HG03520 (cell line): Measurements from ENCODE around the gene CRKL.
"Not testable (repeated sequence)": the region's sequence is repeated elsewhere in the genome, so short reads cannot be mapped to it uniquely, and the experiment has no call there.

Experiments used
- ATAC-seq: cut with Tn5 transposase; IDR thresholded peaks from one replicate; pipeline ENCODE4 v1.9.1; 2021; ENCODE audit warnings: mild to moderate bottlenecking, moderate library complexity; ENCODE audit not compliant: unreplicated experiment

The CRKL gene

GRCh38 chr22:20931126-20931654 lies 14.0 kb downstream of the CRKL start:
- ATAC-seq, result no peak

- no peak for ATAC-seq
Measured at GRCh38 chr22:20933910-20934309, 16.7 kb downstream of the CRKL start.

- not testable (repeated sequence) for ATAC-seq
Measured at GRCh38 chr22:20935049-20935448, 17.8 kb downstream of the CRKL start.

- not testable (repeated sequence) for ATAC-seq
Measured at GRCh38 chr22:20935780-20936539, 18.8 kb downstream of the CRKL start.

- ATAC-seq, result no peak
Measured at GRCh38 chr22:20937031-20937793, 20.0 kb downstream of the CRKL start.

GRCh38 chr22:20937794-20938671 lies 20.8 kb downstream of the CRKL start:
- no peak for ATAC-seq

GRCh38 chr22:20939457-20940185 lies 22.4 kb downstream of the CRKL start:
- ATAC-seq, result not testable (repeated sequence)

- ATAC-seq, result no peak
Measured at GRCh38 chr22:20940186-20940651, 23.0 kb downstream of the CRKL start.

- no peak for ATAC-seq
Measured at GRCh38 chr22:20940904-20941385, 23.7 kb downstream of the CRKL start.

GRCh38 chr22:20942203-20942902 lies 25.1 kb downstream of the CRKL start:
- not testable (repeated sequence) for ATAC-seq

GRCh38 chr22:20943104-20943933 lies 26.1 kb downstream of the CRKL start:
- ATAC-seq, result no peak

- ATAC-seq, result no peak
Measured at GRCh38 chr22:20944042-20944441, 26.8 kb downstream of the CRKL start.

- ATAC-seq, result no peak
Measured at GRCh38 chr22:20945578-20945934, 28.3 kb downstream of the CRKL start.

GRCh38 chr22:20946080-20946986 lies 29.1 kb downstream of the CRKL start:
- ATAC-seq, result no peak

GRCh38 chr22:20946991-20947390 lies 29.8 kb downstream of the CRKL start:
- no peak for ATAC-seq

GRCh38 chr22:20948450-20948849 lies 31.2 kb downstream of the CRKL start:
- ATAC-seq, result no peak

GRCh38 chr22:20948989-20949388 lies 31.8 kb downstream of the CRKL start:
- ATAC-seq, result no peak
